HG03558 (cell line): Measurements from ENCODE around the gene TMEM86A.
A peak's percentile ranks its signal among the peaks of the same experiment; 100 is the strongest.
"Not testable (repeated sequence)": the region's sequence is repeated elsewhere in the genome, so short reads cannot be mapped to it uniquely, and the experiment has no call there.

Experiments
- ATAC-seq: cut with Tn5 transposase; IDR thresholded peaks from one replicate; pipeline ENCODE4 v1.9.1; 2021; ENCODE audit warnings: moderate number of reproducible peaks; ENCODE audit not compliant: unreplicated experiment; ENCODE audit errors: extremely low read depth

The TMEM86A gene, protein sequence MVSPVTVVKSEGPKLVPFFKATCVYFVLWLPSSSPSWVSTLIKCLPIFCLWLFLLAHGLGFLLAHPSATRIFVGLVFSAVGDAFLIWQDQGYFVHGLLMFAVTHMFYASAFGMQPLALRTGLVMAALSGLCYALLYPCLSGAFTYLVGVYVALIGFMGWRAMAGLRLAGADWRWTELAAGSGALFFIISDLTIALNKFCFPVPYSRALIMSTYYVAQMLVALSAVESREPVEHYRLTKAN

DNA sequence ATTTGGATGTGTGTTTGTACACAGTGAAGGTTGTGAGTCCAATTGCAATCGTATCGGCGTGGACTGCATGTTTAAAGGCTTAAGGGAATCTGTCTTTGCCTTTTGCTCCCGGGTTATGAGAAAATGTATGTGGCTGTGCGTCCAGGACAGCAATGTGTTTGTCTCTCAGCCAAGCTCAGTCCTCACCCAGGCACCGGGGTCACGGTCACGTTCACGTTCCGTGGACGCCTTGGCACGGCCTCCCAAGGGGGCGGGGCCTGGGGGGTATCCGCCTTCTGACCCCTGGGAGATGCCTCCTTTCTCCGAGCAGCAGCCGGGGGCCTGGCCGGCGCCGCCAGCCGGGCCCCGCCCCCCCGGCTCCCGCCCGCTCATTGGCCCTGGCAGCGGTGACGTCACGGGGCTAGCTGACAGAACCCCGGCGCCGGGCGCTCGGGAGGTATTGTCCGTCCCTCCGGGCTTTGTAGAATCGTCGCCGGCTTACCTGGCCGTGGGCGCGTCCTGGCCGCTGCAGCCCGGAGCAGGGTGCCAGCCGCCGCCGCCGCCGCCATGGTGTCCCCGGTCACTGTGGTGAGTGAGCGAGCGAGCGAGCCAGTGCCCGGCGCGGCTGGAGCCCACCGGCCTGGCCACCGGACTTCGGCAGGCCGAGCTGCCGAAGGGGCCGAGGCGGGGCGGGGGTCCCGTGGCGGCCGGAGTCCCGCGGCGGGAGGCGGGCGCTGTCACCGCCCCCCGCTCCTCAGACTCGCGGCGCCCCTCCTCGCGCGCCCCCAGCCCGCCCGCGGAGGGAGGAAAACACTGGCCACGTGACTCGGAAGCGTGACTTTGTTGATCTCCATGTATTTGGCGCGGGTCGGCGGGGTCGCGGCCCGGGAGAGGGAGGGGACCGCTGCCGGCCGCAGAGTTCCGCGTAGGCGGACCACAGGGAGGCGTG, at the start of gene TMEM86A:
TSS of gene TMEM86A (plus strand) at position 439 of the 928 bp plus-strand sequence. CDS start at position 547, 108 bp downstream.
- ATAC-seq, result peak; percentile 85

DNA sequence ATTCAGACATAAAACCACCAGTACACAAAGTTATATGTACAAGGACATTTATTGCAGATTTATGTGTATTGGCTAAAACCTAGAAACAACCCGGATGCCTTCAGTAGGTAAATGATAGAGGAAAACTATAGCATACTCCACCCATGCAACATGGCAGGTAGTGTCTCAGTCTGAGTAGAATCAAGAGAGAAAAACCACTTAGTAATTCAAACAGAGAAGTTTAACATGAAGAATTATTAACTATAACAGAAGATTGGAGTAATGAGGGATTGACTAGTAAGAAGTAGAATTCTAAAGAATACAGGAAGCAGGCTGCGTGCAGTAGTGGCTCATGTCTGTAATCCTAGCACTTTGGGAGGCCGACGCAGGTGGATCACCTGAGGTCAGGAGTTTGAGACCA, 48.2 kb upstream of the TMEM86A start:
- no peak for ATAC-seq

DNA sequence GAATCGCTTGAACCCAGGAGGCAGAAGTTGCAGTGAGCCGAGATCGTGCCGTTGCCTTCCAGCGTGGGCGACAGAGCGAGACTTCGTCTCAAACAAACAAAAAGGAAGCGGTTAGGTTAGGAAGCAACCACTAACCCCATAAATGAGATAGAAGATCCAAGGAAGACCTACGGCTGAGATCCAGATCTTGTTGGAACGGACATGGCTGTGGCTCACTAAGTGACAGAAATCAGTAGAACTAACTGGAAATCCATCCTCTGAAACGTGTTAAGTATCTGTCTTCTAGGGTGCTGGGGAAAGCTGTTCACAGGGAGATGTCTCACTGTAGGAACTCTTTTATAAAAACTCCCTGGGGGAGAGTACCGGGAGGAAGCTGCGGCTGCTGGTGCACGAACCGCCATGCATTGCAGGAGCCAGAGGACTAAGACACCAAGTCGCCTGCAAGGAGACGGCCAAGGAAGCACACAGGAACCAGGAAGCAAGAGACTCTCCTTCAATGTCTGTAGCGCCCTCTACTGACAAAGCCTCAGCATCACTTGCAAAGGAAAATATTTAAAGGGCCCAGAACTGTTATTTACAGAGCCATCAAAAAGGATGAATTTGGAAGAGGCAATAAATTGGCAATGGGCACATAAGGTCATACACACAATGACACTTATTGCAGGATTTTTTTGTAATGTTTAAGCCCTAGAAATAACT, 47.6 kb upstream of the TMEM86A start:
- no peak for ATAC-seq

DNA sequence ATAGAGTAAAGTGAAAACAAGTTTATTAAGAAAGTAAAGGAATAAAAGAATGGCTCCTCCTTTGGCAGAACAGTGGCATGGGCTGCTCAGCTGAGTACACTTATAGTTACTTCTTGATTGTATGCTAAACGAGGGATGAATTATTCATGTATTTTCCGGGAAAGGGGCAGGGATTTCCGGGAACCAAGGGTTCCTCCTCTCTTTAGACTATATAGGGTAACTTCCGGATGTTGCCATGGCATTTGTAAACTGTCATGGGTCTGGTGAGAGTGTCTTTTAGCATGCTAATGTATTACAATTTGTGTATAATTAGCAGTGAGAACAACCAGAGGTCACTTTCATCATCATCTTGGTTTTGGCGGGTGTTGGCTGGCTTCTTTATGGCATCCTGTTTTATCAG, 40.9 kb upstream of the TMEM86A start:
- no peak for ATAC-seq

DNA sequence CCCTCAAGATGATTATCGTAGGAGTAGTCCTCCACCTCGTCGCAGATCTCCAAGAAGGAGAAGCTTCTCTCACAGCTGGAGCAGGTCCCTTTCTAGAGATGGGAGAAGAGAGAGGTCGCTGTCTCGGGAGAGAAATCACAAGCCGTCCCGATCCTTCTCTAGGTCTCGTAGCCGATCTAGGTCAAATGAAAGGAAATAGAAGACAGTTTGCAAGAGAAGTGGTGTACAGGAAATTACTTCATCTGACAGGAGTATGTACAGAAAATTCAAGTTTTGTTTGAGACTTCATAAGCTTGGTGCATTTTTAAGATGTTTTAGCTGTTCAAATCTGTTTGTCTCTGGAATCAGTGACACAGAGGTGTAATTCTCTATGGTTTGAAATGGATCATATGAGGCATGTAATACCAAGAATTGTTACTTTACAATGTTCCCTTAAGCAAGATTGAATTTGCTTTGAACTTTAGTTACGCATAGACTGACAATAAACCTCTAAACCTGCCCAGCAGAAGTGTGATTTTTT, 33.2 kb upstream of the TMEM86A start:
- not testable (repeated sequence) for ATAC-seq

DNA sequence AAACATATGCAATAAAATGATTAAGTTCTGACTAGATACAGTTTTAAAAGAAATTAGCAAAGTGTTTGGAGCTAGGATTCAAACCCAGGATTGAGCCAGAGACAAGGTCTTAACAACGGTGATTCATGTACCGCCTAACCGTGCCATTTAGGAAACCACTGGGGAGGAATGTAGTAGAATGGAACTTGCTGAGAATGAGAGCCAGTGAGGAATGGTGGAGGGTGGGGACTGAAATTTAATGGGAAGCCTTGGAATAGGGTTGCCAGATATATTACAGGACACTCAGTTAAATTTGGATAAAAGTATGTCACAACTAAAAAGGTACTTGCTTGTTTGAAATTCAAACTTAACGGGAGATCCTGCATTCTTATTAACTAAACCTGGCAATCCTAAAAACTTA, 30.4 kb upstream of the TMEM86A start:
- no peak for ATAC-seq

DNA sequence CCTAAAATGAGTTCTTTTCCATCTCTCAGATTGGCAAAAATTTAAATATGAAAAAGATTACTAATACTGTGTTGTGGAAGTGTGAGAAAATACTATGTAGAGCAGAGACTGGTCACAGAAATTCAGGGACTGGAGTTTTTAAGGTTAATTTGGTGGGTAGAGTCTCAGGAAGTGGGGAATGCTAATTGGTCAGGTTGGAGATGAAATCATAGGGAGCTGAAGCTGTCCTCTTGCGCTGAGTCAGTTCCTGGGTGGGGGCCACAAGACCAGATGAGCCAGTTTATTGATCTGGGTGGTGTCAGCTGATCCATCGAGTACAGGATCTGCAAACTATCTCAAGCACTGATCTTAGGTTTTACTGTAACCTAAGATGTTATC, 29.4 kb upstream of the TMEM86A start:
- ATAC-seq, result no peak

DNA sequence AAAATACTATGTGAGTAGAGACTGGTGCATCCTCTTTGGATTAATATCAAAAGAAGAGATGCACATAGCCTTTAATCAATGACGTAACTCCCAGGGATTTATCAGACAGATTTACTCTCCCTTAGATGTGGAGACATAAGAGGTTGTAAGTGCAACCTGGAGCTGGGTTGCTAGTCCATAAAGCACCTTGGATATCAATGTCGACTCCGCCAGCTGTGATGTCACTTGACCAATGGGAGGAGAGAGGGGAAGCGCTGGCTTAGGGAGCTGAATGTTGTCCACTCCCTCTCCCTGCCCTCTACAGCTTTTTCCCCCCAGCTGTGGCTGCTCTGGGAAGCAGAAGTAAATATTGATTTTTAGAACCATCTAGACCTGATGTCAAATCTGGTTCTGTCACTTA, 28.9 kb upstream of the TMEM86A start:
- no peak for ATAC-seq

DNA sequence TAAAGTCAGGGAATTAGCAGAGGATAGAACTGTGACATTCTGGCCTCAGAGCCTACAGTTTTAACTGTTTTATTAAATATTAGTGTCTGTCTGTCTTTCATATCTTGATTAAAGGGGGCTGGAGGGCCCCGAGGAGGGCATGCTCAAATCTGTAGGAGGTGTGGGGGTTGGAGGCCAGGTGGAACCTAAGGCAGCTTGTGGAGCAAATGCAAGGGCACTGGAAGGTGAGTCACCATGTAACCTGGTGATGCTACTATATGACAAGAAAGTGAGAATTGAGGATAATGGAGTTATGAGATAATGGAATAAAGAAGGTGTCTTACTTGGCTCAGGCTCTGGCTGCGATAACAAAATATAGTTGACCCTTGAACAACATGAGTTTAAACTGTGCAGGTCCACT, 27.3 kb upstream of the TMEM86A start:
- no peak for ATAC-seq

DNA sequence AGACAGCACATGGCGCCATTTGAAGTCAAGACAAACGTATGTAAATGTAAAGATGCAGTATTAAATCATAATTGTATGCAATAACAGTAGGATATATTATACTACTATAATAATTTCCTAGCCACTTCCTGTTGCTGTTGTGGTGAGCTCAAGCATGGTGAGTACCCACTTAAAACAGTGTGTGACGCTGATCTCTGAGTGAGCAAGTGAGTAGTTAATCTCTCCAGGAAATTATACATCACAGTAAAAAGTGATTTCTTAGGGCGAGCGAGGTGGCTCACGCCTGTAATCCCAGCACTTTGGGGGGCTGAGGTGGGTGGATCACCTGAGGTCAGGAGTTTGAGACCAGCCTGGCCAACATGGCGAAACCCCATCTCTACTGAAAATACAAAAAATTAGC, 26.4 kb upstream of the TMEM86A start:
- not testable (repeated sequence) for ATAC-seq

DNA sequence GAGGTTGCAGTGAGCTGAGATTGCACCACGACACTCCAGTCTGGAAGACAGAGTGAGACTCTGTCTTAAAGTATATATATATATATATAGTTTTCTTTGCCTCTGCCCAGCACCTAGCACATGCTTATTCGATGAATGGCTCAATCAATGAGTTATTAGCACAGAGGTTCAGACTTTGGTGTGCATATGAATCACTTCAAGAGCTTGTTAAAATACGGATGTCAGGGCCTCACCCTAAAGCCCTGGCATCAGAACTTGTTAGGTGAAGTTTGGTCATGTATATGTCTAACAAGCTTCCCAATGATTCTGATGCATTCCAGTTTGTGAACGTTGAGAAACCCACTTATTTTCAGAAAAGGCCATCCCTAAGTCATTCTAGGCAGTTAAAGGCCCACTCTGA, 21.8 kb upstream of the TMEM86A start:
- no peak for ATAC-seq

DNA sequence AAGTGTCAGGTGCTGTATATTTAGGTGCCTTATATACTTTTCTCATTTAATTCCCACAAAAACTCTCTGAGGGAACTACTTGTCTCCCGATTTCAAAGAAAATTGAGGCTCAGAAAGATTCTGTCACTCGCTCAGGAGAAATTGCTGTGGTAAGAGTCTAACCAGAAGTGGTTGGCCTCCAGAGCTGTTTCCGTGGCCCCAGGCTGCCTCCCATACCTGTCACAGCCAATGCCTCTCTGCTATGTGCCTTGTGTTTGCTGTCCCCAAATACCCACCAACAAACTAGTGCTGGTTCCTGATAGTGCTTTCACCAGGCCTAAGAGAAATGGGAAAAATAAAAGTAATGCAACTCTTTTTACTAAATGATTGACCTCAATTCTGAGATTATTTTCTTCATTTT, 21.0 kb upstream of the TMEM86A start:
- no peak for ATAC-seq

DNA sequence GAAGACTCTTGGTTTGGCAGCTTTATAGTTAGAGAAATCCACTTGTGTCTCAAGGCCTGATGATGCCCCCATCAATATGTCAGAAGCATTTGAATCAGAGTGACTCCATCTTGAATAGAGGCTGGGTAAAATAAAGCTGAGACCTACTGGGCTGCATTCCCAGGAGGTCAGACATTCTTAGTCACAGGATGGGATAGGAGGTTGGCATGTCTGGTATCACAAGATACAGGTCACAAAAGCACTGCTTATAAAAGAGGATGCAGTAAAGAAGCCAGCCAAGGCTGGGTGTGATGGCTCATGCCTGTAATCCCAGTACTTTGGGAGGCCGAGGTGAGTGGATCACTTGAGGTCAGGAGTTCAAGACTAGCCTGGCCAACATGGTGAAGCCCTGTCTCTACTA, 16.6 kb upstream of the TMEM86A start:
- not testable (repeated sequence) for ATAC-seq

DNA sequence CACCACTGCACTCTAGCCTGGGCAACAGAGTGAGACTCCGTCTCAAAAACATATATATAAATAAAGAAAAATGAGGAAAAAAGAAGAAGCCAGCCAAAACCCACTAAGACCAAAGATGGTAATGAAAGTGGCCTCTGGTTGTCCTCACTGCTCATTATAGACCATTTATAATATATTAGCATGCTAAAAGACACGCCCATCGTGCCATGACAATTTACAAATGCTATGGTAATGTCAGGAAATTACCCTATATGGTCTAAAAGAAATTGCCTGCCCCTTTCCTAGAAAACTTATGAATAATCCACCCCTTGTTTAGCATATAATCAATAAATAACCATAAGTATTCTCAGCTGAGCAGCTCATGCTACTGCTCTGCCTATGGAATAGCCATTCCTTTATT, 16.1 kb upstream of the TMEM86A start:
- no peak for ATAC-seq

DNA sequence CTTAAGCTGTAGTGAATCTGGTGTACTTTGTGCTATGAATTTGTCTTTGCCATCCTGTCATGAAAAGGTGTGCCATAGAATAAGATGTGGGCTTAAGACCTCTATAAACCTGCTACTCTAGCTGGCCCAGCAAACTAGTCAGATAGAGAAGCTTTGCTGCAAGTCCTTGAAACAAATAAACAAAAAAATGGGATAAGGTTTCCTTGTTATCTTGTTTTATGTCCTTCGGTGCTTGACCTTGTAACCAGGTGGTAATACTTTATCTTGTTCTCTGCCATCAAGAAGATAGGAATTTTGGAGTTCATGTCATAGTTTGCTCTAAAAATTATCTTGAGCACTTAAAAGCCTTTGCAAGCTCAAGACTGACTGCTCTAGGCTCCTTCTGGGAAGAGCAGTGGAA, 14.3 kb upstream of the TMEM86A start:
- ATAC-seq, result no peak

DNA sequence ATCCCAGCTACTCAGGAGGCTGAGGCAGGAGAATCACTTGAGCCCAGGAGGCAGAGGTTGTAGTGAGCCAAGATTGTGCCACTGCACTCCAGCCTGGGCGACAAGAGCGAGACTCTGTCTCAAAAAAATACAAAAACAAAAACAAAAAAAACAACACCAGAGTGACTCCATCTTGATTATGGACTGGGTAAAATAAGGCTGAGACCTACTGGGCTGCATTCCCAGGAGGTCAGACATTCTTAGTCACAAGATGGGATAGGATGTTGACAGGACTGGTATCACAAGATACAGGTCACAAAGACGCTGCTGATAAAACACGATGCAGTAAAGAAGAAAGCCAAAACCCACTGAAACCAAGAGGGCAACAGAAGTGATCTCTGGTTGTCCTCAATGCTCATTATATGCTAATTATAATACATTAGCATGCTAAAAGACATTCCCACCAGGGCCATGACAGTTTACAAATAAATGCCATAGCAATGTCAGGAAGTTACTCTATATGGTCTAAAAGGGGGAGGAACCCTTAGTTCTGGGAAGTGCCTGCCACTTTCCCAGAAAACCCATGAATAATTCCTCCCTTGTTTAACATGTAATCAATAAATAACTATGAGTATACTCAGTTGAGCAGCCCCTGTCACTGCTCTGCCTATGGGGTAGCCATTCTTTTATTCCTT, 7.0 kb upstream of the TMEM86A start:
- ATAC-seq, result not testable (repeated sequence)

DNA sequence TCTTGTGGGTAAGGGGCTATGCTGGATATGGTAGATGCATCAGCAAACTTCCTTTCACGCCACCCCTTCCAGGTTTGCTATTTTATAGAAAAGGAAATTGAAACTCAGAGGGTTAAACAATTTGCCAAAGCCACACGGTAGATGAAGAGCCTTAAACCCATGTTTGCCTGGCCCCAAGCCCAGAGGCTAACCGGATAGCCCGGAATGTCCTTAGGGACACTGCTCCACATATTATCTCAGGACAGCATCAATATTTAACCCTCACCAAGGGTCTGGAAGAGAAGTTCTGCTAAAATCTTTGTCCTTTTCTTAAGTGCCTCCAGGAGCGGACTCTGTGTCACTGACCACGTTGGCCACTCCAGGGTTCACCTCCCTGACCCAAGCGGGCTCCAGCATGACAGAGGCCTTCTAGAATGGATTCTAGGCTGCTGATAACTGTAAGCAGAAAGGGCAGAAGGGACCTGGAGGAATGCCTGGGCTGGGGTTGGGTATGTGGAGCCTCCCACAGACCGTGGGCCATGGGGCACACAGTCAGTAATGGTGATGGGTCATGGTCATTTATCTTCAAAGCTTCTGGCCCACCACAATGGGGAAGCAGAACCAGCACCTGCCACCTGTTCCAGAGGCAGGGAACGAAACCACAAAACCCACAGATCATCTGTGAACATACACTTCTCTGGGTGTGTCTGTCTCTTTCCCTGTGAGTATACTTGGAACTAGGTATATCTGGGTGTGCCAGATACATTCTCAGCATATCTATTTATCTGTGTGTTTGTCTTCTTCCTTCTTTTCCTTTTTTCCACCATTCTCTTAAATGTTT, 5.4 kb upstream of the TMEM86A start:
- no peak for ATAC-seq

DNA sequence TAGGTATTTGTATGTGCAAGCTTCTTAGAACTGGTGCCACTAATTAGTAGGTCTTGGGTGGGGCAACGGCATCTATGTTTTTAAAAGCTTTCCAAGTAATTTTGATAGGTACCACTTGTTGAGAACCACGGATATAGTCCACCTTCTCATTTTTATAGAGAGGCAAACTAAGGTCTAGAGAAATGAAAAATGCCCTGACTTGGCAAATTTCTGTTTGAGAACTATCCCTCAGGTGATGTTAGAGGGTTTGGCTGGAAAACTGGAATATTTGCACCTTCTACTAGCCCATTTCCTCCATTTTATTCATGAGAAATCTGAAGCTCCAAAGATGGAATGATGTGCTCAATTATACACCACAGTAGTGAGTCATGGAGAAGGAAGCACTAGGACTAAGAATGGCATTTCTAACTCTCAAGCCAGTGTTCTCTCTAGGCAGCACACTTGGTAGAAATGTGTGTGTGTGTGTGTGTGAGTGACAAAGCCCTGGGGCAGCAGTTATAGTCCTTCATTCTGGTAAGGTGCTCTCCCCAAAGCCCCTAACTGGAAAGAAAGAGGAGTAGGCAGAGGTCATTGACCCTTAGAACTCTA, 1.8 kb upstream of the TMEM86A start:
- no peak for ATAC-seq

DNA sequence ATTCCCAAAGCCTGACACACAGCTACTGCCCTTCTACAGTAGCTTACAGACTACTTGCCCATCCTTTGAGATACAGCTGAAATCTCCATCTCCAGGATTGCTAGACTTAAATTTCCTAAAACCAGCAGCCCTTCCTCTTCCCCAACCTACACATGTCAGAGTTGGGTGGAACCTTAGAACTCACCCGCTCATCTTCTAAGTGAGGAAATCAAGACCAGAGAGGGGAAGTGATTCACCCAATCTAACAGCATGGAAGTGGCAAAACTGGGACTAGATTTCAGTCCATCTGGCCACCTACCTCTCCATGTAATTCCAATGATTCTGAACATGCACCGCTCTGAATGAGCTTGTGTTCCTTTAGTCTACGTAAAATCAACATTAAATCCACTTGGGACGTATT, 1.0 kb upstream of the TMEM86A start:
- no peak for ATAC-seq
